GM21381 (cell line): ENCODE results near the gene OPN3.

ENCODE experiments used
- ATAC-seq: cut with Tn5 transposase; IDR thresholded peaks from one replicate; pipeline ENCODE4 v1.9.1; 2021; ENCODE audit warnings: mild to moderate bottlenecking, moderate library complexity; ENCODE audit not compliant: unreplicated experiment

Gene OPN3

DNA sequence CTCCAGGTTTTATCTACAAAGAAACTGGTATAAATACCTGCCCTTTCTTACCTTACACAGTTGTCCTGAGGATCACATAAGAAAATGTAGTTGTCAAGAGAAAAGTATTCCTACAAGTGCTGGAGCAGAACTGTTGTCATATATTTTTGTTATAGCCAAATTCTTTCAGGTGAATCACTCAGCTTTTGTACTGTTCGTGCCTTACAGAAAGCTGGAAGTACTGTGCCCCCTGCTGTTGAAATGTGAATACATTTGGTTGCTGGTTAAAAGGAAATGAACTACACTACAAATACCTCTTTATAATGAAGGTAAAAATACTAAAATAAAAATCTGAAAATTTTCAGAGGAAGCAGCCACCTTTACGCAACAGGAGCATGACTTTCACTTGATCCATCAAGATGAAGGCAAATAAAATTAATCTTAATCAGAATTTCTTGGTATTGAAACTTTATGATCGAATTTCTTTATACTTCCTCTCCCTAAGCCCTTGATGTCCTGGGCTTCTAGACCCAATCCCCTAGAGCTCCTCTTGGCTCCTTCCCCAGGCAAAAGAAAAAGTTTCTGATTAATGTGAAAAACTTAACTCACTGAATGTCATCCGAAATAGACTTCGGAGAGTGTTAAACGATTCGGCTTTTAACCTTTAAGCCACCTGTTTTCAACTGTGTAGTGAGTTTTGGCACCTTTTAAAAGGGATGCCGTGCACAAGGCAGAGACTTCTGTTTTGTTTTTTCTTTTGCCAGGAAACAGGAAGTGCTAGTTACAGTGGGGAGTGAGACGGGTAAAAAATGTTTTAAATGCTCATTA lies 12.5 kb downstream of the OPN3 start:
- peak; percentile 78 for ATAC-seq

DNA sequence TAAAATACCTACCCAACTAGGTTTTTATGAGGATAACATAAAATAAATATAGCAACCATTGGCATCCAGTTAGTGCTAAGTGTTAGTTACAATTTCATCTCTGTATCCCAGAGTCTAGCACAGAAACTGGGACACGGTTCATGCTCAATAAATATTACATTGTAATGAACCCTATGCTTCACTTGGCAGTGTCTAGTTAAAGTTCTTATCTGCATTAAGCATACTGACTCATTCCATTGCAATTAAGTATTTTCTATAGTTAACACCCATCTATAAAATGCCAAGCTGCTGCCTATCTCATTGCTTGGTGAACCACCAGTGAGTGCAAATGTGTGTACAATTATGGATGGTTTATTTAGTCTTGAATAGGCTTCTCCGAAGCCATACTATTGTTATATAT lies 15.2 kb downstream of the OPN3 start:
- ATAC-seq = no peak

DNA sequence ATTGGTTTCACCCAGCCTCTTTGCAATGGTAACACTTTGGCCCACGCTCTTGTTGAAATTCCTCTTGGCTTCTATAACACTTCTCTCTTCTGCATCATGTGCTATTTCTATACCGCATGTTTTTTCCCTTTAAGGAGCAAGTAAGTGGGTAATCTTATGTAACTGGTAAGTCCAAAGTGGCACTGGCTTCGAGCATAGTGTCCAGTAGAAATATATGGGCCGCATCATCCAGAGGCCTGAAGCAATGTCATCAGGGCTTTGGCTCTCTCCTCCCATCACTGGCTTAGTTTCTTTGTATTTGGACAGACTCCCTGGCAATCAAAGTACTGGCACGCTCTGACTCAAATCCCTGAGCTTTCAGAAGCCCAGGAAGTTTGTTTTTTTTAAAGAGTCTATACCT lies 17.5 kb downstream of the OPN3 start:
- ATAC-seq = no peak

DNA sequence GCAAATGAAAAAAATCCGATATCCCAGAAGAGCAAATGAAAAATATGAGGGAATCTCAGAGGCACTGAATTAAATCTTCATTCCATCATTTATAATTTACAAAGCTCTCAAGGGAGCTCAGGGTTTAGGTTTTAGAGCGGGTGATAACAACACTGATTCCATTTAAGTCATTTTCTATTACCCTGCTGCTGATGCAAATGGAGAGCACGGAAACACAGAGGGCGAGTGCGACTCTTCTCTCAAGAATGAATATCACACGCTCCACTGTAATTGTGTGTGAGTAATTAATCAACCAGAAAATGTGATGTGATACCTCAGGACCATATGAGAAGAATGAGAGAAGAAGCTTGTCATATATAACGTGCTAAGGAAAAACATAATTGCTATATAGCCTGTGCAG lies 22.7 kb downstream of the OPN3 start:
- ATAC-seq = no peak

DNA sequence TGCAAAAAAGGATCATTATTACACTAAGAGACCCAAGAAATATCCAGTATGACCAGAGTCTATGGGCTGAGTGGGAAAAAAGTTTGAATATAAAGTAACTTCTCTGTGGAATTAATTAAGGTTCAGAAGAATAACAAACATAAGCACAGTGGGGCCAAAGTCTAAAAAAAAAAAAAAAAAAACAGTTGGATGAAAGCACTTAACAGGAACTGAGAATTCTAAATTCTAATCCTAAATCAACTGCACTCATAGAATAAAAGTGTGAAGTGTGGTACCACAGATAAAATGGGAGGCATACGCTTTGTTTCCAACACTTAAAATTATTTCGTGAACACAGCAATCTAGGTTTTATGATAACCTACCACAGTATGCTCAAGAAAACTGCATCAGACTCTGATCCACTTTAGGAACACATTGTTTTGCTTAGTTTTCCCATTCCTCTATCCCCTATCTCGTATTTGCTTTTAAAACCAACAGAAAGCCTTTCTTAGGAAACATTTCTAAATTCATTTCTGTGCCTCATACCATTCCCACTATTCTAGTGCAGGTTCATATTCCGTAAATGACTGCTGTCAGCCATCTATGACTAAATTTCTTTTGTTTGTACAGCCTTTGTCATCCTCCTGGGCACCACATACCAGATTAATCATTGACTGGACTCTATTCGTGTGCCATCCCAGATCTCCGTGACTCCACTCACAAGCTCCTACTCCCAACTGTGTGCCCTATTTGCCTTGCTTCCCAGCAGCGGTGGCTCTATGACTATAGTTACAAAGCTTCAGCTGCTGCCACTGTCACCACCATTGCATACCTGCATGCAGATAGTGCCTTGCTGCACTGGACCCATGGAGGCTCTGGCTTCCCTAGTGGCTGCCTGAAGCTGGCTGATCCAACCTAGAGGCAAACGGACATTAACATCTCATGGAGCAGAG lies 24.9 kb downstream of the OPN3 start:
- ATAC-seq = no peak

DNA sequence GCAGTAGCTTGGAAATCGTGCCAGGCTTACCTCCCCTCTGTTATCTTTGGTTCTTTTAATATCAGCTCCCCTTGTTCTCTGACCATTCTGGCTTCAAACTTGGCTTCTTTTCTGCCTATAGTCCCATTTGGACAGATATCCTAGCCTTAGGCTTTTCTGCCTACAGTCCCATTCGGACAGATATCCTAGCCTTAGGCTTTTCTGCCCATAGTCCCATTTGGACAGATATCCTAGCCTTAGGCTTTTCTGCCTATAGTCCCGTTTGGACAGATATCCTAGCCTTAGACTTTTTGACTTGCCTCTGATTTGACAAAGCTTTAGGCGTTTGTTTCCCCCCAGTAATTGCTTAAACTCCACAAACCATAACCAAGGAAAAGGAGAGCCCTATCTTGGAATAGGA lies 25.6 kb downstream of the OPN3 start:
- ATAC-seq = no peak

DNA sequence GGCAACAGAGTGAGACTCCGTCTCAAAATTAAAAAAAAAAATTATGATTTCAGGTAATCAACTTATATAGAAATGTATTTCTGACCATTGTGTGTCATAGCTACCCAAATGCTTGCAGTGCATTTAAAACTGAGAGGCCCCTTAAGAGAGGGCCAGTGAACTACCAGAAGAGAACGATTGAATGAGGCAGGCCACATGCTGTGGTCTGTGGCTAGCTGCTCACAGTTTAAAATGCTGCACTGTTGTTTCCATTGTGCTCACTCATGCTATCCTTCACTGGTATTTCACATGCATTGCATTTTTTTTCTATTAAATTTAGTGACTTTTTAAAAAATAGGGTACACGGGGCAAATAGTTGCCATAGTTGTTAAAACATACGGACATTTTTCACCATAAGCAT lies 26.0 kb downstream of the OPN3 start:
- ATAC-seq = no peak

DNA sequence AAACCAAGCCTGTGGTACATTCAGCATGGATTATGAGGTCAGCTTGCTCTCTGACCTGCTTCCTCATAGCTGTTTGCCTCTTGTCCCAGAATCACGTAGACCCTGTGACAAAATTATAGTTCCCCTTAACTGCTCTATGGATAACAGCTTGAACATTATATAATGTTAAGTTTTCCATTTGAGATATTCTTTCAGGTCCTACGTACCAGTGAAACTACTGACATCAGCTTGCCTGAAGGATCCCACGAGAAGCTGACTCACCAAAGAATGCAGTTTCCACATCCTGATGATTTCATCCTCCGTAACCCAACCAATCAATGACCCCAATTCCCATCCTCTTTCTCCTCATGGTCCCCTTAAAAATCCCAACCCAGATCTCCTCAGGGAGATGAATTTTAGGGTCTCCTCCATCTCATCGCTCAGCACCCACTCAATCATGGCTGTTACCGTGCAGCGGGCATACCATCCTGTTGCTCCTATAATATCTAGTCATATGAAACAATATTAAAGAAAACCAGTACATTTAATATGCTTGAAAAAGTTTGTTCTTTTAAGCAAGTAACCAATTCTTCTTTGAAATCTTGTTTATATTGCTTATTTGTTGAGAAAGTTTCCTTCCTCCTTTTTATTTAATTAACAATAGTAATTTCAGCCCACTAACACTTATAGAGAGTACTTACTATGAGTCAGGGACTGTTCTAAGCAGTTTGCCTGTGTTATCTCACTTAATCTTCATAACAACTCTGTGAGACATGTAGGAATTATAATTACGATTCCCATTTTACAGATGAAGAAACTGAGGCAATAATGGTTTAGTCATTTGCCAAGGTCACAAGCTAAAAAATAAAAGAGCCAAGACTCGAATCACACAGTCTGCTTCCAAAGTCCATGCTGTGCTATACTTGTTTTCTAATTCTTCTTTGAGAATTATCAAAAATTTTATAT lies 27.4 kb downstream of the OPN3 start:
- ATAC-seq = no peak

DNA sequence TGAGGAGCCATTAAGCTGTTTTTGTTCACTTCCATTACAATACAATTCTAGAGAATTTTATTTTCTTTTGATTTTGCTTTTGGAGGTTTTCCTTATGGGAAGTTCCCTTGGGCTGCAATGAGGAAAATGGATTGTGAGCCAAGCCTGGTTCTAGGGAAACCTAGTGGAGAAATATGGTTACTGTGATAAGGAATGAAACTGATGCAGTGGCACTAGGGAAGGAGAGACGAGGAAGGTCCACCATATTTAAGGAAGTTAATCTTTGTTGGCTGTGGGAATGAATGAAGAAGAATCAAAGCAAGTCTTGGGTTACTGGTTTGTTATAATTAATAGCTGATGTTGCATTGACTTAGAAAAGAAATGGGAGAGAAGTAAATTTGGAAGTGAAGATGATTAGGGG lies 28.4 kb downstream of the OPN3 start:
- ATAC-seq = no peak

DNA sequence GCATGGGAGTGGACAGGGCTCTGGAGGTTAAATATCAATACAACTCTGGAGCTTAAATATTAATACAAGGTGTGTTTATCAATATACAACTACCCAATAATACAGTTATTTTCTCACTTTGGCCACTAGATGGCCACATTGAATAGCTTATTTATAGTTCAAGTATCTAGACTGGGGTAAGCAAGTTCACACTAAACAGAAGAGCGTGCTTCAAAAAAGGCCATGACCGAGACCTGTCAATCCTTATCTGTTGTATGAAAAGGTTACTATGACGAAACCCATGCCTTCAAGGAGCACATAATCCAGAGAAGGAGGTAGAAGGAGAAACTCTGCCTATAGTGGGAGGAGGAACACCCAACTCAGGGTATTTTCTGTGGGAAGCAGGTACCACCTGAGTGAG lies 29.1 kb downstream of the OPN3 start:
- ATAC-seq = peak; percentile 87

DNA sequence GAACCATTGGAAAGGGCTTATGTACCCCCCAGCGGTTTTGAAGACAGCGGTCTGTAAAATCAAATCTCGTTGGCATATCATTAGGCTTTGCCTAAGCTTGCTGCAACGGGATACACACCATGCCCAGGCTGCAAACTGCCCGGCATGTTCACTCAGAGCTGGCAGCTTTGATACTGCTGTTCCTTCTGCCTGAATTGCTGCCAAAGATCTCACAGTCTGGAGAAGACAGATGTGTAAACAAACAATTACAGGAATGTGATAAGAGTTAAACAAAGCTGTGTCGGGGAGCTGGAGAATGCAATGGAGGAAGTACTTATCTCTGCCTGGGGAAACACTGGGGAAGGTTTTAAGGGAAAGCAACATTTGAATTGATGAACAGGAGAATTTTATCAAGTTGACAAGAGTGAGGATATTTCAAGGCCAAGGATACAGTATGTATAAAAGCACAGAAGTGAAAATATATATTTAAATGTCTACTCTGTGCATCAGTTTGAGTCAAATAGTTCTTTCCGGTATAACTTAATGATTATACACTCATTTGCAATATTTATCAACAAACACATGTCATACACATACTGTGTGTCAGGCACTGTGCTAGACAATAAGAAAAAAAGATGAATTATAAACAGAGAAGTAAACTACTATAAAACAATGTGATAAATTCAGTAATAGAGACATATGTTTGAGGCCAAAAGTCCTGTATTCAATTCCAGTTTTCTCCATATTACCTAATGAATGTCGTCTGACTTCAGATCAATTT lies 29.9 kb downstream of the OPN3 start:
- ATAC-seq = no peak

DNA sequence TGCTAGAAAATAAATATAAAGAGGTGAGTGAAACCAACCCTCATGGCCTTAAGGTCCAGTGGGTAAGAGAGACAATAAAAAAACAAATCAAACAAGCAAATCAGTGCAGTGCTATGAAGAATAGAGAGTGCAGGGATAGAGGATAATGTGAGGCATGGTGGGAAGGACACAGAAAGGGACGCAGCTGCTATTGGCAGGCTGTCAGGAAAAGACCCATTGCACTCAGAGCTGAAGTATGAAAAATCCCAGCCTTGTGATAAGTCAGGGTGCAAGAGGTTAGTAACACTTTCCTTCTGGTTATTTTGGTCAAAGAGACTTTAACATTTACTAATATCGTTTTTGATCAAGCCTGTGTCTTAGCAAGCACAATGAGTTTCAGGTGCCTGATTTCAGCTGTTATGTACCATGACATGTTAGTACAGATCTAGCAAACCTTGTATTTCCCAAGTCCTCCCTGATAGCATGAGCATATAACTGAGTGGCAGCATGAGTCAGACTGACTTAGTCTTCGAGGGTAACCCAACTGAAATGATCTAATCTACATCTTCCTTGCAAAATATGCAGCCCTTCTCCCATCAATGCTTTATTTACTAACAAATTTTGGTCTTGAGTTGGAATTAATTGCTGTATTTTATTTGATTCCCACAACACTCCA lies 31.7 kb downstream of the OPN3 start:
- ATAC-seq = peak; percentile 28

DNA sequence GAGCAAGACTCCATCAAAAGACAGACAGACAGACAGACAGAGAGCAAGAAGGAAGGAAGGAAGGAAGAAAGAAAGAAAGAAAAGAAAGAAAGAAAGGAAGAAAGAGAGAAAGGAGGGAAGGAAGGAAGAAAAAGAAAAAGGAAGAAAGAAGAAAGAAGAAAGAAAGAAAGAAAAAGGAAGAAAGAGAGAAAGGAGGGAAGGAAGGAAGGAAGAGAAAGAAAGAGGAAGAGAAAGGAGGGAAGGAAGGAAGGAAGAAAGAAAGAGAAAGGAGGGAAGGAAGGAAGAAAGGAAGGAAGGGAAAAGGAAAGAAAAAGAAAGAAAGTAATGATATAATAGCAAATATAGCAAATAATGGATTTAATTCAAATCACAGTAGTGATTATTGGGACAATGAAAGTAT lies 32.7 kb downstream of the OPN3 start:
- no peak for ATAC-seq

DNA sequence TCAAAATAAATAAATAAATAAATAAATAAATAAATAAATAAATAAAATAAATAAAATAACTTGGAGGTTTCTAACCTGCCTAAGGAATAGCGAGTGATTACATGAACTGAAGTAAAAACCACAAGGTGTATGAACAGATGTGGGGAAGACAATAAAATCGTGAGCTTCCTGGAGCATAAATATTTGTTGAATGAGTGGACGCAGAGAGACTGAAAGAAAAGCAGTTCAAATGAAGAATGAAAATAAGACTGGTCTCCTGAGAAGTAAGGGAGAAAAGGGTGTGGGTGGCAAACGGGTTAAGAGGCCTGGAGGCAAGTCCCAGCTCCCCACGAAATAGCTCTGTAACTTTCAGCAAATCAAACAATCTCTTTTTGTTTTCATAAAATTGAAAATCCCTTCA lies 33.6 kb downstream of the OPN3 start:
- ATAC-seq = no peak

DNA sequence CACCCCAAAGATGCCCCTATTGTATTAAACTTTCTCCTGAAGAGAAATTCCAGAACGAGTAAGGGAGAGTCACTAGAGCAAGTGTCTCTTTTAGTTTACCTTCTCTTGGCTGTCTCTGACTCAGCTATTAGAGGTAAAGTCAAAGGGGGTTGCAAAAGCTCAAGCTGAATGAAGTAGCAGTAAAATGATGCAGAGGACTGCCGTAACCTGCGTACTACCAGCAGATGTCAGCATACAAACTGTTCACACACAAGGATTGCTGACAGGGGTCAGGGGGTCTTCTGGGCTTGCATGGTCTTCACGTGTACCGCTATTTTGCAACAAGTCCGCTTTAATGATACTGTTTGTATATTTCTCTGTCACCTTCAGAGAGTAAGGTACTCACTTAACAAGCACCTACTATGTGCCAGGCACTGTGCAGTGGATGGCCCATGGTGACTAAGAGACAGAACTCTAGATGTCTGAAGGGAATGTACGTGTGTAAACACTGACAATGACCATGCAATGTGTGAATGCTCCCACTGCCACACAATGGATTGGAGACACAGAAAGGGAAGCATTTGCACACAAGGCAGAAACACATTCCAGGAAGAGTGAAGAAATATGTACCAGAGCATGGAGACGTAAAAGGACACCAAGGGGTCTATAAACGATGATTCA lies 34.9 kb downstream of the OPN3 start:
- no peak for ATAC-seq

DNA sequence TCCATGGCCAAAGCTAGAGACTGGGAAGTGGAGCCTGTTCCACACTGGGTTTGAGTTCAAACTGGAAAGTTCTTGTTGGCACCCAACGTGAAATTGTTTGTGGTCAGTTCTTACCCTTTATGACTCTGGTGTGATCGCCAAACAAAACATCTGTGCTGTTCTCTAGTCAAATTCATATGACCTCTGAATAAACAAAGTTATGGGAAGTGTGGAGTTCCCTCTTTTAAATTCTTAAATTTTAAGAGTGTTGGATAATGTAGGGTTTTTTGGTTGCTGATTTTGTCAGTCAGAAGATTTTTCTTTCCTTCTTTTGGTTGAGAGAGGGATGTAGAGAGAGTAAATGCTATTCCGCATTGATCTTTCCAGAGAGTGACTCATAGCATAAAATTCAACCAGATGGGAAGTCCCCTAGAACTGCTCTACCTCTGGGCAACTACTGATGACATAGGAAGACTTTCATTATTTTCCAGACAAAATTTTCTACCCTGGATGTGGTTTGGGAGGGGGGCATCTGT lies 36.4 kb downstream of the OPN3 start:
- no peak for ATAC-seq

DNA sequence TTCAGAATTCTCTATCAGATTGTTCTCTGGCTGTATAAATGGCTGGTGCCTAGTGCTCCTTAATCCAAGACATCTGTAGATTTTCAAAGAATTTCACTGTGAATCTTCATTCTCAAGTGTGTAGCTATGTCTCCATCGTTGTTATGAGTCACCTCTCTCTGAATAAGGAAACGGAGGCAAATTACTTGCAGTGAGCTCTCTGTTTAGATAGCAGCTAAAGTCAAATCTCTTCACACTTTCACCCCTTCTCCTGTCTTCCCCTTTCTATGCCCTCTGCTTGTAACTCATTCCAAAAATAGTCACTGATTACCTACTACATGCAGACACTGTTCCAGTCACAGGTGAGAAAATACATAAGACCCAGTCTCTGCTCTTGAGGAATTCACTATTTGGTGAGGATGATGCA lies 39.7 kb downstream of the OPN3 start:
- peak; percentile 83 for ATAC-seq

DNA sequence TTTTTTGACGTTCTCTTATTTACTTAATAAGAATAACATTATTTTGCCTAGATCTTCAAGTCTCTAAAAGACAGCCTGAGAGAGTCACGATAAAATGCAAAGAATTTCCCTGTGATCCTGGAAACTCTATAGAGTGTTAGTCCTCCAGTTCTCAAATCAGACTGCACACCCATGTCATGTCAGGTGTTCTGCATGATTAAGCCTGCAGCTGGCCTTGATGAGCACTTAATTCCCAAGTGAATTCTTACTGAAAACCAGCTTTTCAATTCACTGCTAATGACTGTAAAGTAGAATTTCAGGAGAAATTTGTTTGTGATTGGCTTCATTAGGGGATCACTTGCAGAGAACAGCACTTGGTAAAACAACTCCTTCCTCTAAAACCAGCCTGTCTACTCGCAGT lies 41.9 kb downstream of the OPN3 start:
- peak; percentile 29 for ATAC-seq

DNA sequence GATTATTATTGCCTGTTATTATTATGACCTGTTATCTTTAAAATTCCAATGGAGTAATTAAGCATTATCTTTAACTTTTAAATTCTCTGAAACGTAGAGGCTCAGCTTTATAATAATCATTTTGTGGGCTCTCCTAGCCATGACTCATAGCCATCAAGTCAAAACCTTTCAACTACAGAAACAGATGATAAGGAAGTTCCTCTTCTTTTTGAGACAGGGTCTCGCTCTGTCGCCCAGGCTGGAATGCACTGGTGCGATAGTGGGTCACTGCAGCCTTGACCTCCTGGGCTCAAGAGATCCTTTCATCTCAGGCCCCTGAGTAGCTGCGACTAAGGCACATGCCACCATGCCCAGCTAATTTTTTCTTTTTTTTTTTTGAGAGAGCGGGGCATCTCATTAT lies 43.5 kb downstream of the OPN3 start:
- no peak for ATAC-seq
